HL-60/S4 treated with phorbol 12-myristate 13-acetate at 8.2 ng/mL for 4 days and 3 days (cell line): ENCODE data around the gene EPS8L1.

Source experiments
- in situ Hi-C: fragments of 300-500 bp; cut with MboI; formaldehyde crosslinking; loops from 2 replicates; pipeline ENCODE4 v1.15.0; 2022; ENCODE audit warnings: low sequenced_read_pairs

Gene EPS8L1

DNA sequence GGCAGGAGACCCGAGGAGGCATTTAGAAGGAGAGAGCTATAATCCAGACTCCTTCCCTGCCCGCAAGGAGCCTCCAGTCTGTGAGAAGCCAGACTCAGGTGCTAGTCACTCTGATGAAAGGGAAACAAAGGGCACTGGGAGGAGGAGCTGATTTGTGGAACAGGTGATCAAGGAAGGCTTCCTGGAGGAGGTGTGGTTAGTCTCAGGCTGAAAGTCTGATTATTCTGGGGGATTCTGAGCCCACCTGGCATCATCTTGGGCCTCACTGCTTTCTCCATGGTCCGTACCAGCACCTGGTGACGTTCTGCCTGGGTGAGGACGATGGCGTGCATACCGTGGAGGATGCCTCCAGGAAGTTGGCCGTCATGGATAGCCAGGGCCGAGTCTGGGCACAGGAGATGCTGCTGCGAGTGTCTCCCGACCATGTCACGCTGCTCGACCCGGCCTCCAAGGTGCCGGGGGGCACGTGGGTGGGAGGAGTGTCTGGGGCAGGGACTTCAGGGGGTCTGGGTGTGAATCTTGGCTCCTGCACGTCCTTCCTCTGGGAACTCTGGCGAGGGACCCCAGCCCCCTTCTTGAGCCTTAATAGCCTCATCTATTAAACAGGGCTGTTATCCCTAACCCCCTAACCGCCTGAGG is 3.9 kb downstream of the EPS8L1 start:
- in situ Hi-C loops: no loop called here

DNA sequence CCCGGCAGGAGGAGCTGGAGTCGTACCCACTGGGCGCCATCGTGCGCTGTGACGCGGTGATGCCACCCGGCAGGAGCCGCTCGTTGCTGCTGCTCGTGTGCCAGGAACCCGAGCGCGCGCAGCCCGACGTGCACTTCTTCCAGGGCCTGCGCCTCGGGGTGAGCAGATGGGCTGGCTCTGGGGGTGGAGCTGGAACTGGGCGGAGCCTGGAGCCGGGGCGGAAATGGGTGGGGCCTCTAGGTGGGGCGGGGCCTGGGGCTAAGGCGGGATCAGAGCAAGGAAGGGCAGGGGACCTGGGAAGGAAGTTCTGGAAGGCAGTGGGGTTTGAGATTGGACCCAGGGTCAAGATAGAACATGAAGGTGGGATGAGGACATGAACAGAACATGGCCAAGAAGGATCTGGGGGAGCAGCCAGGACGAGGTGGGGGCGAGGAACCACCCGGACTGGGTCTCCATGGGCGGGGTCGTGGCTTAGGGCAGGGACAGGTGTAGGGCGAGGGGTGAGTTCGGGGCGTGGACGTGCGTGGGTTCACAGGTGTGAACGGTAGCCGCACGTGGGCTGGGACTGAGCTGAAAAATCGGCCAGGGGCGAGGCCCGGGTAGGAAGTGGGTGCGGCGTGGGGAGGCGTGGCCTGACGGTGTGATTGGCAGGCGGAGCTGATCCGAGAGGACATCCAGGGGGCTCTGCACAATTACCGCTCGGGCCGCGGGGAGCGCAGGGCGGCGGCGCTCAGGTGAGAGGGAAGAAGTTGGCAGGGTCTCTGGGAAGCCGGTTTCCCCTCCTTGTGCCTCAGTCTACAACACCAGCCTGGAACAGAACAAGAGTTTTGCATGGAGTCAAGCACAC is 4.7 kb downstream of the EPS8L1 start:
- in situ Hi-C loops: no loop called here

DNA sequence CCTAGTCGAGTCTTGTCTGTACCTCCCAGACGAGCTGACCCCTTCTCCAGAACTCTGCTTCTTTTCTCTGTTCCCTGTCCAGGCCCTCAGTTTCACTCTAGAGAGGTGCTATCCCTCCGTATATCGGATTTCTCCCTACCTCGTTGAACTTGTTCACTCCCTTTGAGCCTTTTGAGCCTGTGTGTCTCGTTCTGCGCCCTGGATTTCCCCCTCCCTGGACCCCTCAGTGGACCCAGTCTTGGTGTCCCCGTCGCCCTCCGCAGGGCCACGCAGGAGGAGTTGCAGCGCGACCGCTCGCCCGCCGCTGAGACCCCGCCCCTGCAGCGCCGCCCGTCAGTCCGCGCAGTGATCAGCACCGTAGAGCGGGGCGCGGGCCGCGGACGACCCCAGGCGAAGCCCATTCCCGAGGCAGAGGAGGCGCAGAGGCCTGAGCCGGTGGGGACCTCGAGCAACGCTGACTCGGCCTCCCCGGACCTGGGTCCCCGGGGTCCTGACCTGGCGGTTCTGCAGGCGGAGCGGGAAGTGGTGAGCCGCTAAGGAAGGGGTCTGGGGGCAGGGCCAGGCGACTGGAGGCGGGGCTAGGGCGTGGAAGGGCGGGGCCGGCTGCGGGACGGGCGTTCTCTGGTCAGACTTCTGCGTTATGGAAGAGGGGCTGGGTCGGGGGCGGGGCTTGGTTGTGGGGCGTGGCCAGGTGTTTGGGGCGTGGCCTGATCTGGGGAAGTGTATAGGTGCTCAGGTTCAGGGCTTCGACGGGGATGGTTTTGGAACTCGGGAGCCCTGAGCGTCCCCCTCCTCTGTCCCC is 5.5 kb downstream of the EPS8L1 start:
- in situ Hi-C loops: no loop called here

DNA sequence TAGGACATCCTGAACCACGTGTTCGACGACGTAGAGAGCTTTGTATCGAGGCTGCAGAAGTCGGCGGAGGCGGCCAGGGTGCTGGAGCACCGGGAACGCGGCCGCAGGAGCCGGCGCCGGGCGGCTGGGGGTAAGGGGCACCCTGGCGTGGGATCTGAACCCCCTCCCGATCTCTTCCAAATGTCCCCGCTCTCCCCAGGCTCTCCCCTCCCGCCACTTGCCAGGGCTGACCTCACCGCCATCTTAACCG is 6.0 kb downstream of the EPS8L1 start:
- in situ Hi-C loops: no loop called here

DNA sequence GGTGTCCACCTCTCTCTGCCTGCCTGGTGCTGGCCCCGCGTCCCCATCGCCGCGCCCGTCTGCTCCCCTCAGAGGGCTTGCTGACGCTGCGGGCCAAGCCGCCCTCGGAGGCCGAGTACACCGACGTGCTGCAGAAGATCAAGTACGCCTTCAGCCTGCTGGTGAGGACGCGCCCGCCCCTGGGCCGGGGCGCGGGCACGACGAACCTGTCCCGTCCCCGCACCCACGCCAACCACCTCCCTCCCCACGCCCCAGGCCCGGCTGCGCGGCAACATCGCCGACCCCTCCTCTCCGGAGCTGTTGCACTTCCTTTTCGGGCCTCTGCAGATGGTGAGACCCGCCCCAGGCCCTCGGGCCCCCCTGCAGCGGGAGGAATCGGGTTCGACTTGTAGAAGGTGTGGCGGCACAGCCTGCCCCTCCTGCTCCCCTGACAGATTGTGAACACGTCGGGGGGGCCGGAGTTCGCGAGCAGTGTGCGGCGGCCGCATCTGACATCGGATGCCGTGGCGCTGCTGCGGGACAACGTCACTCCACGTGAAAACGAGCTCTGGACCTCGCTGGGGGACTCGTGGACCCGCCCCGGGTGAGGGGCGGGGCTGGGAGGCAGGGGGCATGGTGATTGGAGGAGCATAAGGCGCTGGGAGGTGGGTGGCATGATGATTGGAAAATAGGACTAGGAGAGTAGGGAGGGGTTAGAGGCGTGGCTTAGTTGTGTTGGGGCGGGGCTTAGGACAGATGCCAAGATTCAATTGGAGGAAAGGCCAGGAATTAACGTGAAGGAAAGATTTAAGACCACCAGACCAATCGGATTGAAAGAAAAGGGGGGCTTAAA is 6.6 kb downstream of the EPS8L1 start:
- in situ Hi-C loops: no loop called here

DNA sequence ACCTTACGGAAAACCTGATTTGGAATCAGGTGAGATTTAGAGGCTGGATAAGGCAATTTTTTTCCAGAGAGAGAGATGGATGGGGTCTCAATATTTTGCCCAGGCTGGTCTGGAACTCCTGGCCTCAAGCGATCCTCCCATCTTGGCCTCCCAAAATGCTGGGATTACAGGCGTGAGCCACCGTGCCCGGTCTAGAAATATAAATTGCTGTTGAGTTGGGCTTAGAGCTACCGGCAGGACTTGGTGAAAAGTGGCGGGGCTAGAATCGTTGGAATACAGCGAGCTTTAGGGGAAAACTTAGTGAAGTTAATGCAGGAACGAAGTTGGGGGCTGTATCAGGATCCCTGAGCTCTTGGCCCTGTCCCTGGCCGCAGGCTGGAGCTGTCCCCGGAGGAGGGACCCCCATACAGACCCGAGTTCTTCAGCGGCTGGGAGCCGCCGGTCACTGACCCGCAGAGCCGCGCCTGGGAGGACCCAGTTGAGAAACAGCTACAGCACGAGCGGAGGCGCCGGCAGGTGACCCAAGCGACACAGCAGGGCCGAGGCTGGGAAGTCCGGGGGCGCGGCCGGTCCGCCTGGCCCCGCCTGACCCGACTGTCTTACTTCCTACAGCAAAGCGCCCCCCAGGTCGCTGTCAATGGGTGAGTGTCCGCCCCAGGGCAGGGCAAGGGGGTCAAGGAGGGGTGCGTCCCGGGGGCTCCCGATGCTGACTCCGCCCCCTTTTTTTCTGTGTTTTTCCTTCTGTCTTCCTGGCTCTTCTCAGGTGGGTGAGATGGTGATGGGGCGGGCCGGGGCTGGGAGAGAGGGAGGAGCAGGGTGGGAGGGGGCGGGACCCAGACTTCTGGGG is 7.6 kb downstream of the EPS8L1 start:
- in situ Hi-C loops: no loop called here

DNA sequence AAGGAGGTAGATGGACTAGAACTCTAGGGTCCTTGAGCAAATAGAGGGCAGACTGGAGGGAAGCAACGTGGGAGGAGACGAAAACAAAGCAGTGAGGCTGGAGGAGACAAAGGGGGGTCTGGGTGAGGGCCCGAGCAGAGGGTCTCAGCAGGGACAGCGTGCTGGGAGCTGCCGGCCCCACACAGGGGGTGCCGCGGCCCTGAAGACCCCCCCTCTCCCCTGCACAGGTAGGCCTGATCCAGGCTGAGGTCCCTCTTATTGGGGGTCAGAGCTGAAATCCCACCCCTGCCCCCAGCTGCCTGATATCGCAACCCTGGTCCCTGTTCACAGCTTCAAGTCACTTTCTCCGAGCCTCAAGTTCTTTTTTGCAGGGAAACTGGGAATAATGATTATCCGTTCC is 8.7 kb downstream of the EPS8L1 start:
- in situ Hi-C loops: no loop called here

DNA sequence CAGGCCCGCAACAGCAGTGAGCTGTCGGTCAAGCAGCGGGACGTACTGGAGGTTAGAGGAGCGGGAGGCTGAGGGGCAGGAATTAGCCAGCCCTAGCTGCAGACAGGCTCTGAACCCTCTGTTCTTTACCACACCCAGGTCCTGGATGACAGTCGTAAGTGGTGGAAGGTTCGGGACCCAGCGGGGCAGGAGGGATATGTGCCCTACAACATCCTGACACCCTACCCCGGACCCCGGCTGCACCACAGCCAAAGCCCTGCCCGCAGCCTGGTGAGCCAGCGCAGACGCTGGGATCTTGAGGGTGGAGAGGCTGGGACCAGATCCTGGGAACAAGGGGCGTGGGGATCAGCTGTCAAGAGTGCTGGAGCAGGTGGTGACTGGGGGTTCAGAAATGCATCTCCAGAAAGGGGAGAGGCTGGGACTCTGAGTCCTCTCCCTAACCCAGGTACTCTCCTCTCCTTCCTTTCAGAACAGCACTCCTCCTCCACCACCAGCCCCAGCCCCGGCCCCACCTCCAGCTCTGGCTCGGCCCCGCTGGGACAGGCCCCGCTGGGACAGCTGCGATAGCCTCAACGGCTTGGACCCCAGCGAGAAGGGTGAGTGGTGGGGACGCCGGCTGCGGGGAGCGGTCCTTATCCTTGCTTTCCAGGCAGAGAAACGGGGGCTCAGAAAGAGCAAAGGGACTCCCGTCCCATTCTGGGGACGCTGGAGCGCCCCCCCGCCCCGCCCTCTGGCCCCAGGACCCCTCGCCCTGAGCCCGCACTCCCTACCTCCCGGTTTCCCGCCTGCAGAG is 10.4 kb downstream of the EPS8L1 start:
- in situ Hi-C loops: no loop called here

DNA sequence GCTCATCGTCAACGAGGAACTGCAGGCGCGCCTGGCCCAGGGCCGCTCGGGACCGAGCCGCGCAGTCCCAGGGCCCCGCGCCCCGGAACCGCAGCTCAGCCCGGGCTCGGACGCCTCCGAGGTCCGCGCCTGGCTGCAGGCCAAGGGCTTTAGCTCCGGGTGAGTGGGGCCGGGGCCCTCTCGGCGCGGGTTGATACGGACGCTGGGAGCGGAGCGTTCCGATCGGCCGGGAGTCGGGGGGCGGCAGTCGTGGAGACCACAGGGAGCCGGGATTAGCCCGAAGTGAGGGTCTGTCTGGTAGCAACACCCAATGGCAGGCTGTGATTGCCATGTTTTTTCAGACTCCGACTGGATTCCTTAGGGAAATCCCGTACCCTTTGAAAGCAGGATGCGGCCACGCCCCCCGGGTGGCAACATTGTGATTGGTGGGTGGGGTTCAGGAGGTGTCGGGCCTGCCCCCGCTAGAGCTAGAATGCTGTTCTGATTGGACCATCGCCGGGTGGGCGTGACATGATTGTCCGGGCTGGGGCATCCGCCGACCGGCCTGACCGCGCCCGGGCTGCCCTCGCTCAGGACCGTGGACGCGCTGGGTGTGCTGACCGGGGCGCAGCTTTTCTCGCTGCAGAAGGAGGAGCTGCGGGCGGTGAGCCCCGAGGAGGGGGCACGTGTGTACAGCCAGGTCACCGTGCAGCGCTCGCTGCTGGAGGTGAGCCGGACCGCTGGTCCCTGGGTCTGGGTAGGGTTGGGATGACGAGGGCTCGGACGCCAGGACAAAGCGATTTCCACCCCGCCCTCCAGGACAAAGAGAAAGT is 11.3 kb downstream of the EPS8L1 start:
- in situ Hi-C loops: no loop called here

DNA sequence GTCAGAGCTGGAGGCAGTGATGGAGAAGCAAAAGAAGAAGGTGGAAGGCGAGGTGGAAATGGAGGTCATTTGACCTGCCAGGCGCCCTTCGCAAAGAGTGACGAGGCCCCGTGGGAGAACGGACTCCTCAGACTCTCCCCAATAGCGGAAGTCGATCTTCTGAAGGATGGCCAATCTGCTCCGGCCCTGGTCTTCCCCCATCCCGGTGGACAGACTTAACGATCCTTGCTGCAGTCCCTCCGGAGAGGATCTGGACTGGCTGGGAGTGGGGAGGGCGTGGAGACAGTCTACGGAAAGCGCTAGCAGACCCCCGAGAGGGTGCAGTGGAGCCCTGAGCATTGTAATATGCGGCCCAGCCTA is 11.9 kb downstream of the EPS8L1 start:
- in situ Hi-C loops: no loop called here

DNA sequence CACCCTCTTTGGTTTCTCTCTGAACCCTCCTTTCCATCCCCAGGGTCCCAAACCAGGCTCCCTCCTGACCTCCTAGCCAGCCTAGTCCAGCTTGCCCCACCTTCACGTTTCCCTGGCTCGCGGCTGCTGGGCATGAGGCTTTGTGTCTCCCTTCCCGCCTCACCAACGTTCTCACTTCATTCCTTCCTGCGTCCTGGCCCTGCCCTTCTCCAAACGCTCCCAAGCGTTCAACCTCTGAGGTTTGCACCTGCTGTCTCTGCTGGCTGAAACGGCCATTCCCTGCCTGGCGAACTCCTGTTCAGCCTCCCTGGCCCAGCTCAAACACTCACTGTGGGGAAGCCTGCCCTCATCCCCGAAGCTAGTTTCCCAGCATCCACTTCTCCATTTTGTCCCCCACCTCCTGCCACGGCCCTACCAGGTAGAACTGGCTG is 12.4 kb downstream of the EPS8L1 start:
- in situ Hi-C loops: no loop called here

DNA sequence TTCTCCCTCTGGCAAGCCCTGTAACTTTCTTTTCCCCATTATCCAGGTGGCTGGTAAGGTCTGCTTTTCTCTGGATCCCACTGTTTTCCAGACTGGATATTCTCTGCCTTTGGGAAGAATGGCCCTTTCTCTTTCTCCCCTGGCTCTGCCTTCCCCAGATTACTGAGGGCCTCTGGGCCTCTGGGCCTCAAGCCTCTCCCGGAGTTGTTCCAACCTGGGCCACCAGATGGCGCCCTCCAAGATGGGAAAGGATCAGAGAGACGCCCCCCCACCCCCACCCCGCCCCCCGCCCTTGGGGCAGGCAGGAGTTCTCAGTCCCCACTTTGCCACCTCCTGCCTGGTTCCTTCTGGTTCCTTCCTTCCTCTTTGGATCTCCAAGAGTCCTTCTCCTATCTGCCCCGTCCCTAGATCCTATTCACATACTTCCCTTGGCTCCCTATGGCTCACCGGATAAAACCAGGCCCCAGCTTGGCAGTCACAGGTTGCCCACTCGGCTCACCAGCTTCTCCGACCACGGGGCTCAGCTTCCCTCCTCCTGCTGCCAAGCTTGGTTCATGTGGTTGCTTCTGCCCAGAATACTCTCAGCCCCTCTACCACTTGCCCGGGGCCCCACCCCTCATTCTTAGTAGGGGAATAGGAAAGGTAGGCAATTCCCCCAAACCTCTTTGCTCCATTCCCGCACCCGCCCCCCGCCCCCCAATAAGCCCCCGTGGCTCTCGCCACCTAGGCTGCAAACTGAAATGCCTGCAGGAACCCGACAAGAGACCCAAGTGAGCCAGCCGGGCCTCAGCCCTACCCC is 13.1 kb downstream of the EPS8L1 start:
- in situ Hi-C loops: no loop called here

DNA sequence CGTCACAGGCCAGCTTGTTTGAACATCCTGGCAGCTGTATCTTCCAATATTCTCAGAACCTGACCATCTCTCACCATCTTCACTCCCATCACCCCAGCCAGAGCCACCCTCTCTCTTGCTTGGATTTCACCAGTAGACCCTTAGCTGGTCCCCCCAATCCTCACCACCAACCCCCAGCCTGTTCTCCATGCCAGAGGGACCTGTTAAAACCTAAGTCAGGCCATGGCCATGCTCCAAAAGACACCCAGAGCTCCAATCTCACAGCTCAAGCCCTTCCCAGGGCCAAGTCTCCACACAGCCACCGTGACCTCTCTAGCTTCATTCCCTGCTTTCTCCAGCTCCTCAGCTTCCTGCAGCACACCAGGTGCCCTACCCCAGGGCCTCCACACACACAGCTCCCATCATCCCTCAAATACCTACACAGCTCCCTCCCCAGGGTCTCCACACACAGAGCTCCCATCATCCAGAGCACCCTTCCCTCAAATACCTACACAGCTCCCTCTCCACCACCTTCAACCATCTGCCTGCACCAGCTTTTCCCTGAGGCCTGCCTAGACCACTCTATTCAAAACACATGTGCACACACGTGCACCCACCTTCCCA is 13.8 kb downstream of the EPS8L1 start:
- in situ Hi-C loops: no loop called here

DNA sequence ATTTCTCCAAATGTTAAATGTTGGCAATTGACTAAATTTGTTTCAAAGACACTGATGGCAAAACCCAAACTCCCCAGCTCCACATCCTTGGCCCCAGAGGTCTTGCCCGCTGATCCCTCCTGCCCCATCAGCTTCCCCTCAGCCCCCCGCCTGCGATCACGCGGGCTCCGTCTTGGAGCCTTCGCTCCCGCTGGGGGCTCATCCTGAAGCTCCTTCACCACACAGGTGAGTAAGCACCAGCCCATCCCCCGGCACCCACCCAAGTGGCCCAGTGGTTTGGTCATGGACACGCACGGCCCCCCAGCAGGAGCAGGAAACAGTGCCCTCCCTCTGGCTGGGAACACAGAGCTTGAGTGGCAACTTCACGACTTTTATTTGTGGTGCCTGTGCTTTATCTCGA is 14.9 kb downstream of the EPS8L1 start:
- in situ Hi-C loops: no loop called here

DNA sequence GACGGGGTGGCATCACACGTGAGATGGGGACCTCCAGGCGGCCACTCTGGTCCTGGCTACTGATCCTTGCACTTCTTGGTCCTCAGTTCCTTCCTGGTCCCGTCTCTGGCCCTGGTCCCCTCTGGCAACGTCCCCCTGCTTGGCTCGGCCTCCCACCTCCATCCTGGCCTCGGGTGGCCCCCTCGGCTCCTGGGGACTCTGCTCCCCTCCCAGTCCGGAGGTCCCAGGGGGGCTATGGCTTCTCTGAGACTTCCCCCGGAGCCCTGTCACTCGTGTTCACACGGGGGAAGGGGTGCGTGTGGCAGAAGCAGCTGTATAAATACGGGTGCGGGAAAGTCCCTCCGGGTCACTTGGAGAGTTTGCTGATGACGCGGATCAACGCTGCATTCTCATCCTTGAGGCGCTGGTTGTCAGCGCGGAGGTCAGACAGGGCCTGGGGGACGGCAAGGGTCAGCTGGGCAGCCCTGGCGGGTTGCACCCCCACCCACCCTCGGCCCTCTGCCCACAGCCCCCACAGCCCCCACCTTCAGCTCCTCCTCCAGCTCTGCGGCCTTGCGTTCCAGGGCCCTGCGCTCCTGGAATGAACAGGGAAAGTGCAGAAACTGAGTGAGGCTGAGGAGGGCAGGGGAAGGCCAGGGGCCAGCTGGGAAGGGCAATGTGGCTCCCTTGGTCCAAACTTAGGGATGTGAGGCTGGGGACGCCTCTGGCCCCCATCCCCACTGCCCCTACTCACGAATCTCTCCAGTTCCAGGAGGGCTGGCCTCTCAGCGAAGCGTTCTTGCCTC is 15.6 kb downstream of the EPS8L1 start:
- in situ Hi-C loops: no loop called here

DNA sequence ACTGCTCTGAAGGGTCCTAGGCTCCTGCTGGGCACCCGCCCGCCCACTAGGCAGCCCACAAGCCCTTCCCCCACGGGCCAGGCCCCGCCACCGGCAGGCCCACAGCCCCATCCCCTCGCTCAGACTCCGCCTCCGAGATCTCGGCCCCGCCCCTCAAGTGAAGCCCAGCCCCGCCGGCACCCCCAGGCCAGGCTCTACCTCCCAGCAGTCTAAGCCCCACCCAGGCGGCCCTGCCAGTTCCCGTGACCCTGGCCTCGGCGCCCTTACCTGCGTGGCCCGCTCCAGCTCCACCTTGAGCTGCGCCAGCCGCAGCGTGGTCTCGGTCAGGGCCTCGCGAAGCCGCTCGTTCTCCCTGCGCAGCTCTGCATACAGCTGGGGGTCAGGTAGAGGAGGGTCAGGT is 16.3 kb downstream of the EPS8L1 start:
- in situ Hi-C loops: no loop called here
